Kidney (tissue), 14 donors: ENCODE measurements around the gene SH3D19. TPM values are rescaled to one million over a fixed set of nuclear protein-coding genes. Genes with fewer than 3 reads are reported as not detected.
"Not testable (repeated sequence)": the region's sequence is repeated elsewhere in the genome, so short reads cannot be mapped to it uniquely, and the experiment has no call there.

Source experiments
- DNase-seq, 5 donors: peaks; one replicate each; pipeline ENCODE4 v3.0.0-alpha.2; 2013 to 2020
- FAIRE-seq: peaks from 2 replicates; lab custom pipeline; 2012; peaks lifted over from hg19 to GRCh38; lab: Jason Lieb, UNC
- H3K27ac ChIP-seq, 2 donors: one replicate each; pipeline ENCODE4 v1.7.0; 2013; ENCODE audit warnings: low read depth in 2 of 2, low read length in 2 of 2, inconsistent platforms in 1 of 2
- H3K27me3 ChIP-seq: one replicate; pipeline ENCODE4 v1.7.1; 2013; ENCODE audit warnings: low read length, inconsistent platforms; ENCODE audit not compliant: control insufficient read depth, insufficient read depth
- H3K36me3 ChIP-seq, 3 donors: one replicate each; pipeline versions ENCODE4 v1.7.0 to v1.7.1; 2013; ENCODE audit warnings: low read length in 3 of 3, control low read depth in 1 of 3, inconsistent platforms in 1 of 3; ENCODE audit not compliant: insufficient read depth in 3 of 3, control insufficient read depth in 2 of 3
- H3K4me1 ChIP-seq, 3 donors: one replicate each; pipeline versions ENCODE4 v1.7.0 to v1.7.1; 2013; ENCODE audit warnings: low read length in 3 of 3, inconsistent platforms in 1 of 3, low read depth in 1 of 3; ENCODE audit not compliant: control insufficient read depth in 2 of 3, insufficient read depth in 2 of 3
- H3K4me3 ChIP-seq, 3 donors: one replicate each; pipeline versions ENCODE4 v1.7.0 to v1.8.1; 2013; ENCODE audit warnings: low read length in 3 of 3, control low read depth in 1 of 3, inconsistent platforms in 1 of 3
- H3K9ac ChIP-seq, 3 donors: one replicate each; pipeline versions ENCODE4 v1.7.0 to v1.7.1; 2013; ENCODE audit warnings: low read length in 3 of 3, control low read depth in 1 of 3, inconsistent platforms in 1 of 3
- H3K9me3 ChIP-seq, 3 donors: one replicate each; pipeline versions ENCODE4 v1.7.0 to v1.7.1; 2013; ENCODE audit warnings: low read length in 3 of 3, control low read depth in 1 of 3, inconsistent platforms in 1 of 3; ENCODE audit not compliant: control insufficient read depth in 2 of 3, insufficient read depth in 1 of 3
- CTCF ChIP-seq: IDR thresholded peaks from 3 replicates; pipeline ENCODE4 v1.5.1; 2012; ENCODE audit warnings: mild to moderate bottlenecking, moderate library complexity, borderline replicate concordance; ENCODE audit not compliant: insufficient read depth; ENCODE audit errors: extremely low read depth
- intact Hi-C: fragments of 100-400 bp; cut with DNase I; formaldehyde crosslinking; loops from one replicate; pipeline ENCODE4 v1.11.1; 2022
- polyA plus RNA-seq: library from polyadenylated mRNA; stranded (reverse); fragments of 350-450 nt; fragmentation: Illumina TruSeq; extraction: RNeasy Lipid Tissue Mini Kit (QIAGEN cat#74804); gene quantifications from one replicate; pipeline ENCODE4 v1.2.3, GENCODE V29; 2014; ENCODE audit warnings: low read depth, low replicate concordance; ENCODE audit not compliant: insufficient read depth
- total RNA-seq: library from RNA; stranded (reverse); fragmentation: NEBNext Ultra II Directional; extraction: Animal tissue kit (Norgen Biotek cat#: 25700); gene quantifications from one replicate; pipeline ENCODE4 v1.2.1, GENCODE V29; 2021
- donor health status: control.
- donor health status: control.
- donor health status: control.
- donor health status: control.
- donor health status: control.
- donor health status: DM: yes; HTN: yes; CAD: no.
- donor health status: Normal renal cell carcinoma (clear cell type).

The SH3D19 gene
- total and polyA plus RNA-seq, 2 donors from 2014 or later: 13.6 to 36.8 TPM

GRCh38 chr4:151257704-151258103, 67.7 kb downstream of the SH3D19 start:
- Histone ChIP-seq H3K27ac (no peak overlapping the region), H3K27me3 (no peaks in the 10 kb centered on the region), H3K9ac (no peak overlapping the region), H3K36me3 (no peaks in the 10 kb centered on the region), H3K9me3 (no peaks in the 10 kb centered on the region), H3K4me1 (peaks cover 0 to 3% (median 3%) of the 10 kb centered on the region in 3 donors), H3K4me3 (no peak overlapping the region)
- FAIRE-seq (no peak), DNase-seq (no peak)
- TF ChIP-seq CTCF: no peak
- intact Hi-C loops: no loop called here

GRCh38 chr4:151256134-151256533, 69.3 kb downstream of the SH3D19 start:
- no peak overlapping the region for H3K4me3 ChIP-seq
- H3K9me3 ChIP-seq: no peaks in the 10 kb centered on the region
- no peak overlapping the region for H3K27ac ChIP-seq
- no peaks in the 10 kb centered on the region for H3K36me3 ChIP-seq
- FAIRE-seq (no peak), DNase-seq (no peak)
- intact Hi-C loops: no loop called here
- no peak overlapping the region for H3K9ac ChIP-seq
- no peaks in the 10 kb centered on the region for H3K4me1 ChIP-seq
- H3K27me3 ChIP-seq: no peaks in the 10 kb centered on the region
- TF ChIP-seq CTCF: no peak

GRCh38 chr4:151255680-151256079, 69.7 kb downstream of the SH3D19 start:
- FAIRE-seq, H3K4me3 ChIP-seq, DNase-seq, H3K9me3 ChIP-seq, H3K36me3 ChIP-seq, H3K4me1 ChIP-seq, H3K27me3 ChIP-seq, H3K27ac ChIP-seq, intact Hi-C loops, H3K9ac ChIP-seq: not testable (repeated sequence)

- H3K4me3 ChIP-seq, H3K9ac ChIP-seq, H3K9me3 ChIP-seq, intact Hi-C loops, H3K27ac ChIP-seq, FAIRE-seq, DNase-seq, H3K4me1 ChIP-seq, H3K27me3 ChIP-seq, H3K36me3 ChIP-seq: not testable (repeated sequence)
Observed at GRCh38 chr4:151255226-151255625, 70.2 kb downstream of the SH3D19 start.
